GM23338 (cell line): ENCODE results near the gene LRRC25.

ENCODE experiments used
- CREB1 ChIP-seq: fragments of 250-450 bp; sonication (Bioruptor Pico); IDR thresholded peaks from 2 replicates; pipeline ENCODE4 v1.5.0; 2020; ENCODE audit warnings: low read depth, mild to moderate bottlenecking, moderate library complexity
- CTCF ChIP-seq, 2 experiments: fragments of 200-600 bp in 1 of 2; sonication (generic) in 1 of 2; conservative IDR thresholded peaks; 2 replicates each; pipeline versions ENCODE4 v1.5.1 to v1.6.1; 2016 to 2017; ENCODE audit warnings: antibody characterized with exemption in 2 of 2, low read depth in 2 of 2, mild to moderate bottlenecking in 2 of 2, moderate library complexity in 1 of 2
- ETS1 ChIP-seq: IDR thresholded peaks from 2 replicates; pipeline ENCODE4 v1.6.1; 2016; ENCODE audit warnings: antibody characterized with exemption
- EZH2 ChIP-seq: fragments of 200-600 bp; sonication (generic); IDR thresholded peaks from one replicate; pipeline ENCODE4 v1.8.0; 2017; ENCODE audit warnings: antibody characterized with exemption, mild to moderate bottlenecking, low read depth; ENCODE audit not compliant: unreplicated experiment
- EZH2phosphoT487 ChIP-seq: fragments of 200-600 bp; sonication (generic); IDR thresholded peaks from one replicate; pipeline ENCODE4 v1.8.1; 2018; ENCODE audit warnings: antibody characterized with exemption; ENCODE audit not compliant: unreplicated experiment
- JUNB ChIP-seq: IDR thresholded peaks from one replicate; pipeline ENCODE4 v1.6.1; 2016; ENCODE audit warnings: antibody characterized with exemption; ENCODE audit not compliant: unreplicated experiment
- NANOG ChIP-seq: IDR thresholded peaks from 2 replicates; pipeline ENCODE4 v1.6.1; 2016; ENCODE audit warnings: antibody characterized with exemption, borderline replicate concordance
- POLR2AphosphoS5 ChIP-seq: IDR thresholded peaks from 2 replicates; pipeline ENCODE4 v1.6.1; 2016; ENCODE audit warnings: antibody characterized with exemption, low read depth
- REST ChIP-seq: IDR thresholded peaks from one replicate; pipeline ENCODE4 v1.6.1; 2018; ENCODE audit warnings: antibody characterized with exemption; ENCODE audit not compliant: unreplicated experiment
- STAT1 ChIP-seq: IDR thresholded peaks from one replicate; pipeline ENCODE4 v1.6.1; 2016; ENCODE audit warnings: antibody characterized with exemption; ENCODE audit not compliant: unreplicated experiment
- ZNF114 ChIP-seq: fragments of 250-450 bp; sonication (Bioruptor Pico); IDR thresholded peaks from 2 replicates; pipeline ENCODE4 v1.5.0; 2020; ENCODE audit warnings: mild to moderate bottlenecking, moderate library complexity
- ZNF331 ChIP-seq: fragments of 250-450 bp; sonication (Bioruptor Pico); IDR thresholded peaks from 2 replicates; pipeline ENCODE4 v1.5.0; 2020; ENCODE audit warnings: low read depth, mild to moderate bottlenecking, moderate library complexity
- ZNF462 ChIP-seq: fragments of 250-450 bp; sonication (Bioruptor Pico); IDR thresholded peaks from 2 replicates; pipeline ENCODE4 v1.5.0; 2020; ENCODE audit warnings: mild to moderate bottlenecking, moderate library complexity

- TF ChIP-seq REST (no peak), CTCF (conservative IDR thresholded peaks at IDR 0.05; ENCODE audit: low read depth in 2 of 2) (no peak), EZH2 (no peak), POLR2AphosphoS5 (no peak), EZH2phosphoT487 (no peak), NANOG (no peak), JUNB (no peak), ZNF331 (CRISPR knock-in tag) (no peak), STAT1 (no peak), CREB1 (CRISPR knock-in tag) (no peak), ETS1 (no peak), ZNF114 (CRISPR knock-in tag) (no peak), ZNF462 (CRISPR knock-in tag) (no peak)
Observed at GRCh38 chr19:18440936-18441803, 43.7 kb upstream of the LRRC25 start.
